Fibroblast of the conjunctiva (primary cell): ENCODE data around the gene ALPK3.

ENCODE experiments used
- DNase-seq: peaks from one replicate; pipeline ENCODE4 v3.0.0-alpha.2; 2010; ENCODE audit warnings: low read depth

The ALPK3 gene

GRCh38 chr15:84892786-84893307 is 75.7 kb downstream of the ALPK3 start:
- no peak for DNase-seq

- no peak for DNase-seq
These were observed 76.5 kb downstream of the ALPK3 start for GRCh38 chr15:84893607-84894006.

- no peak for DNase-seq
These were observed 77.7 kb downstream of the ALPK3 start for GRCh38 chr15:84894736-84895425.

GRCh38 chr15:84898761-84899160 is 81.6 kb downstream of the ALPK3 start:
- DNase-seq = no peak

GRCh38 chr15:84899750-84900149 is 82.6 kb downstream of the ALPK3 start:
- no peak for DNase-seq

GRCh38 chr15:84901540-84901939 is 84.4 kb downstream of the ALPK3 start:
- DNase-seq = no peak

GRCh38 chr15:84903751-84904150 is 86.6 kb downstream of the ALPK3 start:
- no peak for DNase-seq

- no peak for DNase-seq
These were observed 87.3 kb downstream of the ALPK3 start for GRCh38 chr15:84904419-84904818.

GRCh38 chr15:84905016-84905916 is 88.1 kb downstream of the ALPK3 start:
- DNase-seq = no peak

GRCh38 chr15:84907731-84908130 is 90.6 kb downstream of the ALPK3 start:
- DNase-seq = no peak

GRCh38 chr15:84908564-84908963 is 91.4 kb downstream of the ALPK3 start:
- no peak for DNase-seq

GRCh38 chr15:84909029-84909428 is 91.9 kb downstream of the ALPK3 start:
- DNase-seq = no peak

- DNase-seq = no peak
These were observed 92.6 kb downstream of the ALPK3 start for GRCh38 chr15:84909782-84910181.

- no peak for DNase-seq
These were observed 93.9 kb downstream of the ALPK3 start for GRCh38 chr15:84910928-84911623.

- peak; percentile 96 for DNase-seq
These were observed 94.9 kb downstream of the ALPK3 start for GRCh38 chr15:84911879-84912660.

- no peak for DNase-seq
These were observed 96.2 kb downstream of the ALPK3 start for GRCh38 chr15:84913360-84913723.

- no peak for DNase-seq
These were observed 97.2 kb downstream of the ALPK3 start for GRCh38 chr15:84914351-84914750.

GRCh38 chr15:84914909-84915605 is 97.9 kb downstream of the ALPK3 start:
- DNase-seq = peak; percentile 20

- no peak for DNase-seq
These were observed 98.4 kb downstream of the ALPK3 start for GRCh38 chr15:84915606-84915958.

- DNase-seq = no peak
These were observed 100.3 kb downstream of the ALPK3 start for GRCh38 chr15:84917452-84917851.

- DNase-seq = no peak
These were observed 102.0 kb downstream of the ALPK3 start for GRCh38 chr15:84919106-84919667.
